IPS-NIHi11 (cell line): ENCODE data around the gene NRG4.
"Not testable (repeated sequence)": the region's sequence is repeated elsewhere in the genome, so short reads cannot be mapped to it uniquely, and the experiment has no call there.

ENCODE experiments used
- DNase-seq: peaks from one replicate; pipeline ENCODE4 v3.0.0; 2012; ENCODE audit warnings: mixed read lengths, low spot score

The NRG4 gene

GRCh38 chr15:75926931-75927330 is 85.3 kb downstream of the NRG4 start:
- DNase-seq: no peak

GRCh38 chr15:75925440-75925839 is 86.8 kb downstream of the NRG4 start:
- no peak for DNase-seq

GRCh38 chr15:75924576-75924975 is 87.6 kb downstream of the NRG4 start:
- no peak for DNase-seq

- DNase-seq: no peak
Observed at GRCh38 chr15:75923756-75924155, 88.5 kb downstream of the NRG4 start.

- peak; percentile 18 for DNase-seq
Observed at GRCh38 chr15:75921732-75922703, 90.2 kb downstream of the NRG4 start.

- no peak for DNase-seq
Observed at GRCh38 chr15:75920079-75920478, 92.1 kb downstream of the NRG4 start.

- DNase-seq: no peak
Observed at GRCh38 chr15:75918135-75918534, 94.1 kb downstream of the NRG4 start.

- DNase-seq: no peak
Observed at GRCh38 chr15:75916978-75917377, 95.2 kb downstream of the NRG4 start.

- DNase-seq: not testable (repeated sequence)
Observed at GRCh38 chr15:75910355-75910754, 101.9 kb downstream of the NRG4 start.

- no peak for DNase-seq
Observed at GRCh38 chr15:75905231-75905630, 107.0 kb downstream of the NRG4 start.

GRCh38 chr15:75903331-75904239 is 108.6 kb downstream of the NRG4 start, which contains the start of gene FBXO22:
FBXO22 (plus strand) TSS chr15:75903878; CDS start chr15:75903964, 86 bp downstream.
- DNase-seq: peak; percentile 90

GRCh38 chr15:75902129-75902557 is 110.1 kb downstream of the NRG4 start:
- peak; percentile 20 for DNase-seq

GRCh38 chr15:75900577-75900976 is 111.6 kb downstream of the NRG4 start:
- DNase-seq: no peak

GRCh38 chr15:75895731-75896130 is 116.5 kb downstream of the NRG4 start:
- DNase-seq: no peak

GRCh38 chr15:75891895-75892294 is 120.3 kb downstream of the NRG4 start:
- no peak for DNase-seq
